GM10266 (cell line): ENCODE results near the gene APEX2.
A peak's percentile ranks its signal among the peaks of the same experiment; 100 is the strongest.
"Not testable (repeated sequence)": the region's sequence is repeated elsewhere in the genome, so short reads cannot be mapped to it uniquely, and the experiment has no call there.

Source experiments
- DNase-seq: peaks from one replicate; pipeline ENCODE4 v3.0.0; 2012; ENCODE audit errors: extremely low spot score
- CTCF ChIP-seq: IDR thresholded peaks from 2 replicates; pipeline ENCODE4 v1.5.1; 2012; ENCODE audit warnings: mild to moderate bottlenecking, low read depth; ENCODE audit not compliant: control insufficient read depth, insufficient read depth; ENCODE audit errors: missing control alignments

The APEX2 gene

GRCh38 chrX:55033429-55033828 lies 33.3 kb downstream of the APEX2 start:
- no peak for TF ChIP-seq CTCF
- DNase-seq: no peak

- DNase-seq: no peak
Observed at GRCh38 chrX:55039471-55039870, 39.3 kb downstream of the APEX2 start.

DNA sequence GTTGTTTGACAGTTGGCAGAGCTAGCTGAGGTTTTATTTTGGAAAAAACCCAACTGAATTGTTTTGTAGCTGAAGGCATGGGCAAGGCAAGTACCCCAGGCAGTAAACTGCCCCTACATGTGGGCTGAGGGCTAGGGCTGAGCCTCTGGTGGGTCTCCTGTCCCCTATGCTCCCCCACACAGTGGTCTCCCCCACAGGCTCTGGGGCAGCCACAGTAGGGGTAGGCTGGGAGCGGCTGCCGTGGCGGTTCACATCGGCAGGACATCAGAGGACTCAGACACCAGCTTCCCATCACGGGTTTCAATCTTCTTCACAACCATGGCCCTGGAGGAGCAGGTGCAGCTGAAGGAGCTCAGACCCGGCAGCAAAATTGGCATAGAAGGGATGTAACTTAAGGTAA lies 41.4 kb downstream of the APEX2 start:
- TF ChIP-seq CTCF: no peak
- DNase-seq: no peak

More at GRCh38 chrX:55039471-55039870, 39.3 kb downstream of the APEX2 start:
- no peak for TF ChIP-seq CTCF

DNA sequence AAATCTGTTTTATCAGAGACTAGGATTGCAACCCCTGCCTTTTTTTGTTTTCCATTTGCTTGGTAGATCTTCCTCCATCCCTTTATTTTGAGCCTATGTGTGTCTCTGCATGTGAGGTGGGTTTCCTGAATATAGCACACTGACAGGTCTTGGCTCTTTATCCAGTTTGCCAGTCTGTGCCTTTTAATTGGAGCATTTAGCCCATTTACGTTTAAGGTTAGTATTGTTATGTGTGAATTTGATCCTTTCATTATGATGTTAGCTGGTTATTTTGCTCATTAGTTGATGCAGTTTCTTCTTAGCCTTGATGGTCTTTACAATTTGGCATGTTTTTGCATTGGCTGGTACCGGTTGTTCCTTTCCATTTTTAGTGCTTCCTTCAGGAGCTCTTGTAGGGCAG lies 50.4 kb downstream of the APEX2 start:
- DNase-seq: not testable (repeated sequence)

DNA sequence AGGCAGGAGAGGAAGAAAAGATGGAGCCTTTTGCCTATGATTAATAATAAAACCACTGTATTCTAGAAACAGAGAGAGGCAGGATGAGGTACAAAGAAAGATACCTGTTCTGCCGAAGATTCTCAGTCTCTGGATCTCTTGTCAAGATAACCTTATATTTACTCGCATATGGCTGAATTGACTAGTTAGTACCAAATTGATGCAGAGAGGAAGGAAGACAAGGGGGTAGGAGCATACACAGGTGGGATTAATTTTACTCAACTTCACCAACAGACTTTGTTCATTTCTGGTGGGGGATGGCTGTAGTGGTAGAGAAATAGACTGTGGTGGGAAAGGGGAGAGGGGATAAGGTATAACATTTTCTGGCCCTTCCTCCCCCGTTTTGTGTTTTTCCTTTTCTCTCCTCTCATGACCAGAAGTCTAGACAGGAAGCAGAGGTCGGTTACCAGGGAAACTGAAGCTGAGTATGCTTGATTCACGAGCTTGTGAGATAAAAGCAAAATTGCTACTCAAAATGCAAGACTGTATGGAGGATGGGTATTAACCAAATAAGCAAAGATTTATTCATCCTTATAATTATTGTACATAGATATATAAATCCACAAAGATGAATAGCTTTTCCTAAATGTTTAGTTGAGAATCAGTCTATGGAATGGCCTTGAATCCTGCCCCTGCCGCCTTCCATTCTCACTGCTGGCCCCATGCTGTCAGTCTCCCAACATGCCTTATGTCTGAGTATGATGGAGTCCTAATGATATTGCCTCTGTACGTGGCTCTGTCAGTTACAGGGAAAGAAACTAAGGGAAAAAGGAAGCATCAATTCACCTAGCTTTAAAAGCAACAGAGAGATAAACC lies 56.9 kb downstream of the APEX2 start:
- DNase-seq: no peak
- TF ChIP-seq CTCF: no peak

GRCh38 chrX:55057675-55058249 lies 57.6 kb downstream of the APEX2 start:
- peak; percentile 12 for DNase-seq
- peak; percentile 67 for TF ChIP-seq CTCF
